Stimulated activated CD4-positive, alpha-beta T cell treated with anti-CD3 and anti-CD28 coated beads, Interleukin-1b, Interleukin-23, amount 100 ng/mL, for 48 hours (primary cell): ENCODE results near the gene SF3B4.

Source experiments
- DNase-seq: peaks from one replicate; pipeline ENCODE4 v3.0.0-alpha.2; 2020

Gene SF3B4

DNA sequence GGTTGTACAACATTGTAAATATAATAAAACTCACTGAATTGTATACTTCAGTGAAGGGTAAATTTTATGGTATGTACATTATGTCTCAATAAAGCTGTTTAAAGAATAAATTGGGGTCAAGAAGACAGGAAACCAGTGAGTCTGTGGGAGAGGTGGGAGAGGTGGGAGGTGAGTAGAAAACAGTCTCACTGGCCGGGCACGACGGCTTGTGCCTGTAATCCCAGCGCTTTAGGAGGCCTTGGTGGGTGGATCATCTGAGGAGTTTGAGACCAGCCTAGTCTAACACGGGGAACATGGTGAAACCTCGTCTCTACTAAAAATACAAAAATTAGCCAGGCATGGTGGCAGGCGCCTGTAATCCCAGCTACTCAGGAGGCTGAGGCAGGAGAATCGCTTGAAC is 4.9 kb upstream of the SF3B4 start:
- DNase-seq = no peak

DNA sequence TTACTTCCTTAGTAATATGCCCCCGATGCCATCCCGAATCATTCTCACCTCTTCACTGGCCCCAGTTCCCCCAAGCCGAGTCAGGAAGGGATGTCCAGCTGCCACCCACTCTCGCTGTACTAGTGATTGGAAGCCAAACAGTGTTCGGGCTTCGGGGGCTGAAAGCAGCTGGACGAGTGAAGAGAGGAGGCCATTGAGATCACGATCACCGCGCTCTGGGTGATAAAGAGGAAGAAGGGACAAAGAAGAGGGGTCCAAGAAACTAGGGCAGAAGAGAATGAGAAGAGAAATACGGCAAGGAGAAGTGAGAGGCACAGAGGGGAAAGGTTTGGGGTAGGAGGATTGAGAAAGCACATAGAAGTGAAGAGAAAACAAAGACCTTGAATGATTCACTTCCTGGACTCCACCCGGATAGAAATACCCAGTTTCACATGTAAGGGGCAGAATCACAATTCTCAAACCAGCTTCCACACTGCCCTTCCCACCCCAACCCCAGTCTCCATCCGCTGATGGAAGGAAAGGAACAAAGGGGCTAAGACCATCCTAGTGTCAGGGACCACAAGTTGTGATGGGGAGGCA is 3.7 kb upstream of the SF3B4 start:
- no peak for DNase-seq

DNA sequence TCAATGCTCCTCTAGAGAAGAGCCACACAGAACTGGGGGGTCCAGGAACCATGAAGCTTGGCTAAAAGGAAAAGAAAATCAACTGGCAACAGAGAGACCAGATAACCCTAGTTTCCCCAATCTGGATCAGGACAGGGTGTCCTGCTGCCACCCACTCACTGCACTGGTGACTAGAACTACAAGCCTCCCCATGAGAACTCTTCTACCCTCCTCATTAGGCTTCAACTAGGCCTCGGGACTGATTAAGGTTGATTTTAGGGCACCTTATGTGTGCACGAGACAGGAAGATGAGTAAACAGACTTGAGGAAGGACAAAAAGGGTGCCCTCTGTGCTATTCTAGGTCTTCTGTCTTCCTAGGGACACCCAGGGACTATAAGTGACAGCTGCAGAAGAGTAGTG is 2.3 kb upstream of the SF3B4 start:
- no peak for DNase-seq

DNA sequence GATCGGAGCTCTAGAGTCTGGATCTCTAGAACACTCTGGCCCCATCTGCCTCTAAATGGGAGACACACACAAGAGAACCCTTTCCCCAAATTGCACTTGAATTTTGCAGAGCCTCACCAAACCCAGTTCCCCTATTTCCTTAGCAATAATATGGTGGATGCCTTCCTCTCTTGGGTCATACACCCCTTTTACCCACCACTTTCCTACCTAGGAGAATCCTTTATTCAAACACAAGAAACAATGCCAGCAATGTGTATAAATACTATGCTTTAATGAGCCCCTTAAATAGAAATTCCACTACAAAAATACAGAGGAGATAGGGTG is 760 bp upstream of the SF3B4 start:
- DNase-seq = no peak

DNA sequence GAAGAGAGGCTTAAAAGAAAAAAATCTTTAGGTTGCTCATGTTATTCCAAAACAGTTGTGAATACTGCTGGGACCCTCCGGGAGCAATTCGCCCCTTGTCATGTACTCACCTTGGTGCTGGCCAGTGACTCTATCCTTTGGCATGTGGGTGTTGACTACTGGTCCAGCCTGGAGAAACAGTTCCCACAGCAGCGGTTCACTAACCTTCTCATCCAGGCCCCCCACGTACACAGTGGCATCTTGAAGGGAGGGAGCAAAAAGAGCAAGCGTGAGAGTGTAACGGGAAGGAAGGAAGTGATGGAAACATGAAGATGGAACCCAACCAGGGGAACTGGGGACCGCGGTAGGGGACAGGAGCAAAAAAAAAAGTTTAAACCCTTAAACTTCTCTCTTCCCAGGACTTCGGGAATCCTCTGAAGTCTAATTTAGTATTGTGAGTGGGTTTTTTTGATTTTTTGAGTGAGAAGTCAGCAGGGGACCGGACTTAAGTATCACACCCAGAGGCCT is 494 bp downstream of the SF3B4 start:
- DNase-seq = no peak

DNA sequence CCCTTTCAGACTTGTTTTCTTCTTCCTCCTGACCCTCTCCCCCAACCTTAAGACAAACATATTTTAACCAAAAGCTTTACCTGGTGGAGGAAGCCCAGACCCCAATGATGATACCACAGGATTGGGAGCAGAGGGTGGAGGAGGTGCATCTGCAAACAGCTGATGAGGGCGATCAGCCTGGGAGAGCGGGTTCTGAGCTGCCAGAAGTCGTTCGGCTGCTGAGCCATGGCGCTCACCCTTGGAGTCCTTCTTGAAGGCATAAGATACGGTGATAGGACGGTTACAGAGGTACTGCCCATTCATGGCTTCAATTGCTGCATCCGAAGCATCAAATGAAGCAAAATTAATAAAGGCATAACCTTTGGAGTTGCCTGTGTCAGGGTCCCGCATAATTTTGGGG is 1.3 kb downstream of the SF3B4 start:
- no peak for DNase-seq

DNA sequence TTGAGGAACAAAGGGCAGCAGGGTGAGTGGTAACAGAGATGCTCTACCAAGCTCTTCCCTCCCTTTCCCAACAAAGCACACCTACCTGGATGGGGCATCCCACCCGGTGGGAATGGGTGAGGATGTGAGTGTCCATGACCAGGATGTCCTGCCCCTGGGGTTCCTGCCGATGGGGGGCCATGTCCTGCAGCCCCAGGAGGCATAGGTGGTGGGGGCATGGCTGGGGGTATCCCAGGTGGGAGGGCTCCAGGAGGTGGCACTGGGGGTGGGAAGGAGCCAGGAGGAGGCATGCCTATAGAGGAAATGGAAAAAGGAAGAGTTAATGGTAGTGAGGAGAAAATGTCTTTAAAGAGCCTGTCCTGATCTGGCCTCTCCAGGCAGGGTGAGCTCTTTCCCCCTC is 1.9 kb downstream of the SF3B4 start:
- DNase-seq = no peak

DNA sequence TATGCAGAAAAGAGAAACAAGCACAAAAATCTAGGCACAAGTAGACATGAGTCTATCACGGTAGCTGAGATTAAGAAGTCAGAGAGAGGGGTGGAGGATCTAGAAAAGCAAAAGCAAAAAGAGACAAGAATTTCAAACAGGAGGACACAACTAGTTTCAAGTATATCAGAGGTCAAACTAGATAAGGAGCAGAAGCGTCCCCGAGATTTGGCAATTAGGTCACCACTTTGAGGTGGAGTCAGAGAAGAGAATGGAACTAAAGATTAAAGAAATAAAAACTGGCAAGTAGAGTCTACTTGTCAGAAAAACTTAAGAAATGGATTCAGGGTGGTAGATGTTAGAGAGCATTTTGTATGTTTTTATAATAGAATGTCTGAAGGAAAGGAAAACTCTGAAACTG is 2.3 kb downstream of the SF3B4 start:
- DNase-seq = no peak

DNA sequence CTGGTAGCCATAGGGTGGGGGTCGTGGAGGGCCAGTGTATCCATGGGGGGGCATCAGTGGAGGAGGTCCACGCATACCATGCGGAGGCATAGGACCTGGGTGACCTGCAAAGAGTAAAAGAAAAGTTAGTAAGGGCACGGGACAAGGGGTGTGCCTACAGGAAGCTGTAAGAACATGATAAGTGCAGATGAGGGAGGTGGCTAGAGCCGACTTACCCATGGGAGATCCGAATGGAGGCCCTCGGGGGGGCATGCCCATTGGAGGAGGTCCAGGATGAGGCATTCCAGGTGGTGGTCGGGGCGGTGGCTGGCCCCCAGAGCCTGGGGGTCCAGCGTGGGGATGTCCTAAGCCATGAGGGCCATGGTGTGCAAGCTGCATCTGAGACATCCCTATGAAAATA is 4.0 kb downstream of the SF3B4 start:
- DNase-seq = no peak

DNA sequence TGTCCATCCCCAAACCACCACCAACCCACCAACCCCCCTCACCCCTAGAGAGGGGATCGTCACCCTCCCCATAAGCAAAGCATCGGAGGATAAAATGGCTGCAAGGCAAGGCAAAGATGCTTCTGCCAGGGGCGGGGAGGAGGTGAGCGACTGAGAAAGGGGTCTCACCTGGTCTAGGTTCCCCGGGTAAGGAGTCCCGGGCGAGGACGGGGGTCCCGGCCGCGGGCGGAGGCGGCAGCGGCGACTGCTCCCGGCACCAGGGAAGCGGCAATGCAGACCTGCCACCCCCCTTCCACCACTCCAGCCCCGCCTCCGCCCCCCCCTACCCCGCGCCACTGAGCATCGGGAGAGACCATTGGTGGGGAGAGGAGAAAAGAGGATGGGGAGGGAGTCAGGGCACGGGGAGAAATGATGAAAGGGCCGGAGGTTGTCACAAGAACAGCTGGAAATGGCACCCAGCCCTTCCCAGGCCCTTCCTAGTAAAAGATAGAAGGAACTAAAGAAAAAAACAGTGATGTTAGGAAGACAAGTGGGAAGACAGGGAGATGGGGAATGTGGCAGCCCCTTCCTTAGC is 9.9 kb downstream of the SF3B4 start, which contains the start of gene SV2A:
Gene SV2A (minus strand): TSS at position 274 of the 574 bp plus-strand sequence. CDS start 4,004 bp downstream, outside the sequence.
- DNase-seq = peak; percentile 45

DNA sequence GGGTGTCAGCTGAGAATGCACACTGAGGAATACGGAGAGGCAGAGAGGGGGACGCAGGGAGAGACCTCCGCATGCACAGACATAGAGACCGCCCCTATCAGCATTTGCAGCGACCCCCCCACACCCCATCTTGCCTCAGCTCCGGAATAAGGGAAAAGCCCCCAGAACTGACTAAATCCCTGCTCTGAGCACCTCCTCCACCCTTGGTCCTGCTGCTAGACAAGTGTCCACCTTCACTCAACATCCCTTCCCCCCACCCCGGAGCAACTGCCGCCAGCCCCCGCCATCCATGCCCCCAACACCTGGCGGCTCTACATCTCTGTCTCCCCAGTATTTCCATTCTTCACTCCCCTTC is 10.7 kb downstream of the SF3B4 start:
- DNase-seq = no peak

DNA sequence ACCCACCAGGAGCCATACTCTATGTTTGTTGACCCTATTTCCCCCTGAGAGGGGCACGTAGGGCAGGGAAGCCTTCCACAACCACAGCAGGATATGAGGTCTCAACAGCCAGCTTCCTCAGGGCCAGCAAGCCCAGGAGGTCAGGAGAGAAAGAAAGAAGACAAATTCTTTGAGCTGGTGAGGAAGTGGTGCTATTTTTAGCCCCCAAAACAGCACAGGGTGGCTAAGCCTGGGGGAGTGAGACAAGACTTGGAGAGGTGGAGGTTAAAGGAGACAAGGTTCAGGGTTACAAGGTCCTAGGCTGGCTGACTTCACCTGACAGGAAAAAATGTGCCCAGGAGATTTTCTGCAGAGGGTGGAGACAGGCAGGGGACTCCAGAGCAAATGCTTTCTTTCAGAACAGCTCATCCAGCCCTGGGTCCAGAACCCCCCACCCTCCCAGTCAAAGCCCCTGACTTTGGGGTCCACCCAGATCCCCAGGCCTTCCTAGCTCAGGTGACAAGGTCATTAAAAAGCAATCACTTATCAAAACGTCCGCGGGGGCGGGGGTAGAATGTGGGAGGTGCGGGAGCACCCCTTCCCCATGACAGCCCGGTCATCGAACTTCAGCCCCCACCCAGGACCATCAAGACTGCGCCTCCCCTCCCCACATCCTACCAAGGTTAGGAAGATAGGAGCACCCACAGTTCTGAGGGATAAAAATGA is 11.3 kb downstream of the SF3B4 start:
- no peak for DNase-seq

DNA sequence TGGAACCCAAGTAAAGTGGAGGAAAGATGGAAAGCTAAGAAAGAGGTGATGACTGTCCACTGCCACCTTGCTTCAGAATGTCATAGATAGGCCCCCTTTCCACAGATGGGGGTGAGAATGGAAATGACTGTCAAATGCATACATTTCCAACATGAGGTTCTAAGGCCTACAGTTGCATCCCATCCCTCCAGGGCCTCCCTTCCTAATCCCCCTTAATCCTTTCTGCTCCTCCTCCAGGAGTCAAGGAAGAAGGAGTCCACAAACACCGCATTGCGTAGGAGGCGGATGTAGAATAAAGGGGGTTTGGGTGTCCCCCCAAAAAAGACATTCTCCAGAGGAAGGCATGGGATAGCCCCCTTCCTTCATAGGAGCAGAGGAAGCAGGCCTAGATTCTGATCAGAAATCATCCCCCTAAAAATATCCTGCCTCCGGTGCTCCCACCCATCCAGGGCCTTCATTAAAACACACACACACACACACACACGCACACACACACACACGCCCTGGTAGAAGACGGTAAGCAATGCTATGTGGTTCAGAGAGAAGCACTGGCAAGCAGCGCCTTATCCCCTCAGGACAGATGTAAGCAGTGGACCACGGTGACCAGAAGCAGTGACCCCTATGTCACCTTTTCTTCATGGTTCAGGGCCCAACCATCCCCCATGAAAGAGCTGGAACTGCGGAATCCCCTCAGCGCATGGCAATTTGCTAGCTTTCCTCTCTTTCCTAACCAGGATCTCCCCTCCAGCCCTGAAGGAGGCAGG is 12.0 kb downstream of the SF3B4 start:
- DNase-seq = no peak

DNA sequence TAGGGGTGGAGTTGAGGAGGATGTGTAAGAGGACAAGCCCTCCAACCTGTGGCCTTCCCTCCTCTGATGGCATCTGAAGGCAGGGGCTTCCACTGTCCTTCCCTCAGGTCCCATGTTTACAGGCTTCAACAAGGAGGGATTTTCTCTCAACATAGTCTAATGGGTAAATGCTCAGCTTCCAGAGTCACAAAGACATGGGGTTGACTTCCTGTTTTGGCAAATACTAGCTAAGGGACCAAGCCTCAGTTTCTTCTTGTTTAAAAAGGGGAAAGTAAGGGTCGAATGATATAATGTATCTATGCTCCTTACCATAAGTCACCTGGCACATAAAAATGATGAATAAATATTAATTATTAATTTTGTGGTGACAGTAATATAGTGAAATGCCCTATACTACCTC is 13.1 kb downstream of the SF3B4 start:
- no peak for DNase-seq

DNA sequence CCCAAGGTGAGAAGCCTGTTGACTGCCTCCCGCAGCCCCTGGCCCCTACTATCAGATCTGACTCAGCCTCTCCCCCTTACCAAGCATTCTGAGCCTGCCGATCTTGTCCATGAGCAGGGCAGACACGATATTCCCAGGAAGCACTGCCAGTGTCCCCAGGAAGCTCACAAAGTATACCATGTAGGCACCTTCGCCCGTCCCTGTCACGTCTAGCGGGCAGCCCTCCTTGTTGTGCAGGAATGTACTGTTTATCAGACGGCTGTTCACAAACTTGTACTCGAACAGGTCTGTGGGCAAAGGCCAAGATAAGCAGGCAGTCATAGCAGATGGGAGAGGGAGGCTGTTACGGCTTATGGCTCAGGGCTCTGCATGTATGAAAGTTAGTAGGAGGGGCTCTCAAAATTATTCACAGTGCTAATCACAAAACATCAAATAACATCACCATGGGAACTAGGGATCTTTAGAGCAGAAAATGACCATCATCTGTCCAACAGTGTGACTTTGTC is 21.0 kb downstream of the SF3B4 start:
- no peak for DNase-seq

DNA sequence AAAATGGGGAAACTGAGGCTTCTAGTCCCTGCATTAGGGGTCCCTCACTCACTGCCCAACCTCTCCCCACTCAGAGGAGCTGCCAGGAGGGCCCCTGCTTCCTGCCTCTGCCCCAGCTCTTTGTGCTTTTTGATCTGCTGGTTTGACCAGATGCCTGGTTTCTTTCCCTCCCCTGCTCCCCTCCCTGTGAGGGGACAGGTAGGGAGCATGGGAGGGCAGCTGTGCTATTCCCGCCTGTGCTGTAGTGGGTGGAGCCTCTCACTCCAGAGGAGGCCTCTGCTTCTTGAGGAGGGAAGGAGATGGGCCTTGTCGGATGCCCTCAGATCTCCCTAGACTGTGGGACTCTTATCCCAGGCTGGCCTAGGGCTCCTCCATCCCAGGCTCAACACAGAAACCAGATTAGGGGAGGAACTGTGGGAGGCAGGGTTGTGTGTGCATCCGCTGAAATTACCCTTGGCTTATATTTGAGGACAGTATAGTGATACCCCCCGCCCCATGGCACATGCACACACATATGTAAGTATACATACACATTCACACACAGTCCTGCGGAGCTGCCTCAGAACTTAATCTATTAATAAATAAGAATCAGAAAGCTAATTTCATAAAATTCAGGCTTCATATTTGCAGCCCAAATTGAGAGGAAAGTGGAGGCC is 23.6 kb downstream of the SF3B4 start:
- DNase-seq = no peak

DNA sequence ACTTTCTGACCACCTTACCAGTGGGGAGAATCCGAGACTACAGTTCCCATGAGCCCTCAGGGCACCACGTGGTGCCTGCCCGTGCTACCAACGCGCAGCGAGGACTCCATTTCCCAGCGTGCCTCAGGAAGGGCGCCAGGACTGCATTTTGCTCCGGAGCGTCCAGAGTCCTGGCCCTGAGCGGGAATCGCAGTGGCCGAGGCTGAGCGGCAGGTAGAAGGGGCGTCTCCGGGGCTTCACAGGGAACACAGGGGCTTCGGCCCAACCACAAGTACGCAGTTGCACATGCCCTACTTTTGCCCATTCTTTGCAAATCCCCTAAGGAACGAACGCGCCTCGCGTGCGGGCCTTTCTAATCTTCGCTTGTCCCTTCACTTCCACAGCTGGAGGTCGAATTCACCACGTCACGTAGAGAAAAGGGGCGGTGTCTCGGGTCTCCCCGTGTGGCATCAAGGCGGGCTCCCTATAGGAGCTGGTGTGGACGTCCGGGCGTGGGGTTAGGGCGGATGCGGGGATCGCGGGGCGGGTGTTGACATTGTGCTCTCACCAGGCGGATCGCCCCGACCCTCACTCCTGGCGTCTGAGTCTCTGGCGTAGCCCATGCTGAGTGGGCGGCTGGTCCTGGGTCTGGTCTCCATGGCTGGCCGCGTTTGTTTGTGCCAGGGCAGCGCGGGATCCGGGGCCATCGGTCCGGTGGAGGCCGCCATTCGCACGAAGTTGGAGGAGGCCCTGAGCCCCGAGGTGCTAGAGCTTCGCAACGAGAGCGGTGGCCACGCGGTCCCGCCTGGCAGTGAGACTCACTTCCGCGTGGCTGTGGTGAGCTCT is 27.9 kb downstream of the SF3B4 start, which contains the start of gene BOLA1:
Gene BOLA1 (plus strand): TSS at position 109 of the 825 bp plus-strand sequence. CDS start 492 bp downstream, at position 601.
- DNase-seq = peak; percentile 86

DNA sequence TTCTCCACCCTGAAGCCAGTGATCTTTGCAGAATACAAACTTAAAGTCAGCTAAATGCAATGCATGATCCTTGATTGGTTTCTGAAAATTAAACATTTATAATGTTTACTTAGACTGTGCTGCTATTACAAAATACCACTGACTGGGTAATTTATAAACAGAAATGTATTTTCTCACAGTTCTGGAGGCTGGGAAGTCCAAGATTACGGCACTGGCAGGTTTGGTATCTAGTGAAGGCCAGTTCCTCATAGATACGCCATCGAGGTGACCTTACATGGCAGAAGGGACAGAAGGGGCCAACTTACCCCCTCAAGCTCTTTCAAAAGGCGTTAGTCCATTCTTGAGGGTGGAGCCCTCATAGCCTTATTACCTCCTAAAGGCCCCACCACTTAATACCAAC is 31.0 kb downstream of the SF3B4 start:
- no peak for DNase-seq

DNA sequence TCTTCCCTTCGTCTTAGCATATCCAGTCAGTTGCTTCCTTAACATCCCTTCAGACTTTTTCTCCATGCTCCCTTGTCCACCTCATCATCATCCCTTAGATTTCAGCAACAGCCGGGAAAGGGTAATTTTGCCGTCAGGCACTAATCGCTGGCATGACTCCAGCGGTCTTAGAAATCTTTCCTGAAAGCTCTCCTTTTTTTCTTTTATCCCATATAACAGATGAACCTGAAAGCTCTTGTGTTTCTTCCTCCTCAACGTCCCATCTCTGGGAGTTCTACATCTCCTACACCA is 38.7 kb downstream of the SF3B4 start:
- DNase-seq = no peak

DNA sequence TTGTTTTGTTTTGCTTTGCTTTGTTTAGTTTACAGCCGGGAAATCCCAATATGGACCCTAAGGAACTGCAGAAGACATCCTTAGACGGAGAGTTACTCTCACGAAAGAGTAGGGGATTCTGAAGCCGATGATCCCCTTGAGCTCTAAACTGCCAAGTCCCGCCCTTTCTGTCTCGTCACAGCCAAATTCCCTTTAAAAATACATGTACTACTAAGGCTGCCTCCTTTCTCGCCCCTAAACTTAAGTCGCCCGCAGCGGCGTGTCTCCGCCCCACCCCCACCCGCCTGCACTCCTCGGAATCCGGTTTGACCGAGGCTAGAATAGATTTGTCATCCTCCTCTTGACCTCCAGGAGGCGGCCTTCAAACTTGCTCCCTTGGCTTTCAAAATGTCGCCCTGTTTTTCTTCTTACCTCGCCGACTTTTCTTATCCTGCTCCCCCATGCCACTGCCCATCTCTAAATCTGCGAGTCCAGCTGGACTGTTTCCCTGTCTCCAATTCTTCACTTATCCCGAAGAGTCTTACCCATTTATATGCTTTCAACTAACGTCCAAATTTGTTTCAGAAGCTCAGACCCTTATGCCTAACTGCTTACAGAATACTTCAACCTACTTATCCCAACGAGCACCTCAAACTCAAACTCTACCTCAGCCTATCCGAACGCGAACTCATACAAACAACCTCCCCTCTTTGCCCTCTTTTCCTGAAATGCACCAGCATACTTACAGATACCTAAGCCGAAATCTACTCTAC is 39.2 kb downstream of the SF3B4 start:
- peak; percentile 89 for DNase-seq

DNA sequence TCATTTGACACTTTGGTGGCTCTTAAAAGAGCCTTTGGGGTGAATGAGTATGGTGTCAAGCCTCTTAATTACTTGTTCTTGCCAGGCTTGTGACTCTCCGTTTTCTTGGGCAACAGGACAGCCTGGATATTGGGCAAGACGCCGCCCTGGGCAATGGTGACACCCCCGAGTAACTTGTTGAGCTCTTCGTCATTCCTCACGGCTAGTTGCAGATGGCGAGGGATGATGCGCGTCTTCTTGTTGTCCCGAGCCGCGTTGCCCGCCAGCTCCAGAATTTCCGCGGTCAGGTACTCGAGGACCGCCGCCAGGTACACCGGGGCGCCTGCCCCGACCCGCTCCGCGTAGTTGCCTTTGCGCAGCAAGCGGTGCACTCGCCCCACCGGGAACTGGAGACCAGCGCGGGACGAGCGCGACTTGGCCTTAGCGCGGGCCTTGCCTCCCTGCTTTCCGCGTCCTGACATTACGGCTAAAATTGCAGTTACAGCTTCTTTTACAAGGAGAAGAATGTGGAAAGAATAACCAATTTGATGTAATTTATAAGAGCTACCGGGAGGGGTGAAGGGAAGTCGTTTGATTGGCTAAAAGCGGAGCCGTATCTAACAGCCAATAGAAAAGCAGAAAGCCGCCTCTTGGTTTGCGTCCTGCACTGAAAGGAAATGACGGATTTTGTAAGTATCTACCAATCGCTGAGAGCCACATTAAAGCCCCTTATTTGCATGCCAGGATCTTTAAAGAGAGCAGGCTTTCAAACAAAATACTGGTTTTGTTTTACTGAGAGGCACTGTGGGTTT is 40.0 kb downstream of the SF3B4 start:
- peak; percentile 83 for DNase-seq
